ENCODE results near the gene LCA5L. TPM values are rescaled to one million over a fixed set of nuclear protein-coding genes. Genes with fewer than 3 reads are reported as not detected.

LCA5L gene
- total RNA-seq, 1 experiment from 2014 or later = 0.46 TPM

GRCh38 chr21:39364949-39365348, 80.6 kb downstream of the LCA5L start:
- H3K9me3 Mint-ChIP-seq = peaks cover 0 to 2% of the 10 kb centered on the region in 2 experiments; a peak in 1 of 5 replicates
- Histone ChIP-seq H3K14ac (ENCODE audit: insufficient read depth, low read length) (no peak overlapping the region), H3K56ac (ENCODE audit: insufficient read length, low read depth, low read length) (no peak overlapping the region), H2AK5ac (ENCODE audit: insufficient read length, low read length) (no peak overlapping the region), H3K4me2 (ENCODE audit: insufficient read depth, insufficient read length, low read length) (no peak overlapping the region), H3T11ph (ENCODE audit: low read length) (no peak overlapping the region), H4K8ac (replicated peaks; ENCODE audit: insufficient read length, low read depth, low read length) (no peak overlapping the region), H3K4ac (ENCODE audit: low read depth, low read length) (no peak overlapping the region), H2BK20ac (ENCODE audit: low read depth, low read length, poor library complexity, severe bottlenecking) (no peak overlapping the region), H3K18ac (ENCODE audit: insufficient read length, low read depth, low read length) (no peak overlapping the region), H2BK15ac (ENCODE audit: low read depth, low read length) (no peak overlapping the region), H3K9ac (ENCODE audit: extremely low read depth, insufficient read length, low read length) (no peak overlapping the region), H3K23me2 (ENCODE audit: insufficient read length, low read depth, low read length, poor library complexity, severe bottlenecking) (no peaks in the 10 kb centered on the region), H3K9me3 (ENCODE audit: control insufficient read depth, low read depth, low read length) (no peaks in the 10 kb centered on the region), H4K91ac (ENCODE audit: insufficient read length, low read depth, low read length) (no peak overlapping the region), H2BK5ac (ENCODE audit: insufficient read length, low read length) (no peak overlapping the region), H3K27ac (ENCODE audit: insufficient read length, low read depth, low read length) (no peak overlapping the region), H4K5ac (ENCODE audit: insufficient read length, low read depth, low read length) (no peak overlapping the region), H3K27me3 (ENCODE audit: insufficient read depth, low read length) (0 out of 2 replicates have a peak, but pooled peaks cover 2% of the 10 kb centered on the region), H2BK12ac (ENCODE audit: insufficient read length, low read depth, low read length) (no peak overlapping the region), H3K79me2 (ENCODE audit: insufficient read depth, low read length) (no peaks in the 10 kb centered on the region), H2AFZ (ENCODE audit: low read length) (no peak overlapping the region), H3K4me1 (ENCODE audit: insufficient read depth, low read length) (no peaks in the 10 kb centered on the region), H4K20me1 (ENCODE audit: control insufficient read depth, insufficient read depth, insufficient read length) (no peaks in the 10 kb centered on the region), H2BK120ac (ENCODE audit: low read depth, low read length, poor library complexity, severe bottlenecking) (no peak overlapping the region), H3K79me1 (ENCODE audit: insufficient read depth, low read depth, low read length, poor library complexity, severe bottlenecking) (no peaks in the 10 kb centered on the region), H3K23ac (ENCODE audit: insufficient read length, low read depth, low read length) (no peak overlapping the region)
- DNase-seq = no peak
- H3K36me3 Mint-ChIP-seq (ENCODE audit: insufficient read depth in 1 of 3, low read depth in 3 of 3) = no peaks in the 10 kb centered on the region
- H3K27me3 Mint-ChIP-seq (ENCODE audit: low read depth) = peaks cover 3% of the 10 kb centered on the region
- no CpG with 5 or more reads among the region's 4 CpGs for WGBS (ENCODE audit: extremely low coverage, insufficient read length, low lambda C conversion rate)
- no peak overlapping the region for H3K4me3 Mint-ChIP-seq
- H3K4me1 Mint-ChIP-seq = no peaks in the 10 kb centered on the region
- TF ChIP-seq CTCF (conservative IDR thresholded peaks at IDR 0.05) = no peak
- no peak overlapping the region for H3K27ac Mint-ChIP-seq

Data from H9 (cell line).